DMS 273 (cell line): Measurements from ENCODE around the gene SGIP1.

ENCODE experiments used
- DNase-seq: peaks from one replicate; lab custom pipeline; 2025; ENCODE audit not compliant: unreplicated experiment; lab: John Stamatoyannopoulos, UW

Gene SGIP1

GRCh38 chr1:66533804-66534740 lies at the start of gene SGIP1:
TSS of gene SGIP1 (plus strand) at chr1:66534153. CDS start at chr1:66534359, 206 bp downstream.
- DNase-seq: peak; percentile 14

GRCh38 chr1:66489151-66489550 lies 44.8 kb upstream of the SGIP1 start:
- no peak for DNase-seq

- DNase-seq: no peak
These were observed 43.9 kb upstream of the SGIP1 start for GRCh38 chr1:66489972-66490601.

DNA sequence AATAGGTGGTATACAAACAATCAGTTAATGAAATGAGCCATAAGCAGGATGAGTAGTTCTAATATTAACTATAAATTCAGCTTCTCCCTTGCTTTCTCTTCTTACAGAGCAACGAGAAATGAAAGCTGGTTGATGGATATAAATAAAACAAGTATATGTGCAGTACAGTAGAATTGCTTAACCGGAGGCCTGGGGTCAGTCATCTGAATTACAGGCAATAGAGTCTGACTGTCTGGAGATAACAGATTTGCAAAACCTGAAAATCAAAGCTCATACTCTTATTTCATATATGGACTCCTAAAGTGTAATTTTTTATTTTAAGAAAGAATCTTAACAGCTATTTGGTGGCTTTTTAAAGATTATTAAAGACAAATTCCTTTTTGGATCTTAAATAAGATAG lies 43.1 kb upstream of the SGIP1 start:
- no peak for DNase-seq

- DNase-seq: no peak
These were observed 41.5 kb upstream of the SGIP1 start for GRCh38 chr1:66492424-66492823.

DNA sequence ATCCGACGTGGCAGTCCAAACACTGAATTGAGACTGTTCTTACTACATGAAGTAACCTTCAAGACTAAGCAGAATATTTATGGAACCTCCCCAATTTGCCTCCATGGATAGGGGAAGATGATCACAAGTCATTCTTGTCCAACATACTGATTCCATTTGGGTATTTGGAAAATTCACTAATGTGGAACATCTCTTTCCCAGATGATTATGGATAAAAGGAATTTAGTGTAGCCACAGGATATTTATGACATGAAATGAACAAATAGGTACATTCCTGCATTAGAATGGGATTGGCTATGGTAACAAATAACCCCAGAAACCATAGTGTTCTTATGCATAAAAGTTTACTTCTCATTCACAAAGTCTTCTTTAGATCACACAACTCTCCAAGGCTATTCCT lies 40.2 kb upstream of the SGIP1 start:
- DNase-seq: no peak

GRCh38 chr1:66494482-66494881 lies 39.5 kb upstream of the SGIP1 start:
- DNase-seq: no peak

GRCh38 chr1:66495495-66495894 lies 38.5 kb upstream of the SGIP1 start:
- DNase-seq: no peak

DNA sequence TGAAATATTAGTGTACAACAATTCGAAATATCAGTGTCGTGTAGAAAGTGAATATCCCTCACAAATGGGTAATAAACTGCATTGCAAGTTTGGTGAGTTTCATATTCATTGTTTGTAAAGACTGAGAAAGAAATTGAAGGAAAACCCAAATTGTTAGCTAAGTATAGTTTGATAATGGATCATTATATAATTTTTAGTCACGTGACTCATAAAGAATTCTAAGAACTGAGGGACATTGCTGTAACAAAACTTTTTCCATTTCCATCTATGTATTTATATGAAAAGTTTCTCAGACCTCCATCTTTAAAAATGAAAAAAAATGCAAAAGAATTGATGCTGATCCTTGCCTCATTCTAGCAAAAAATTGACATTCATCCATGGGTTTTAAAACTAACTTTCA lies 36.0 kb upstream of the SGIP1 start:
- DNase-seq: no peak

DNA sequence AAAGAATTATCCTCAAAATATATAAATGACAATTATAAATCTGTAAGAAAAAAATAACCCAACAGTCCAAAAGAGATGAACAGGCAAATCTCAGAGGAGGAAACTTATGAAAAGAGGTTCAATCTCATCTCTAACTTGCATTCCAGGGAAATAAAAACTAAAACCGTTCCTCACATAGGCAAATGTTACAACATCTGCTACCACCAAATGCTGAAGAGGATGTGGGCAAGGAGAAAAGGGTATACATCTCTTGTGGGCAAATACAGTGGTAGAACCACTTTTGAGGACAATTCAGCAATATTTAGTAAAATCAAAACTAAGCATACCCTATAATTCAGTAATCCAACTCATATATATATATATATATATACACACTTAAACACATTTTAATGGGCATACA lies 33.7 kb upstream of the SGIP1 start:
- no peak for DNase-seq

GRCh38 chr1:66502086-66502485 lies 31.9 kb upstream of the SGIP1 start:
- no peak for DNase-seq

DNA sequence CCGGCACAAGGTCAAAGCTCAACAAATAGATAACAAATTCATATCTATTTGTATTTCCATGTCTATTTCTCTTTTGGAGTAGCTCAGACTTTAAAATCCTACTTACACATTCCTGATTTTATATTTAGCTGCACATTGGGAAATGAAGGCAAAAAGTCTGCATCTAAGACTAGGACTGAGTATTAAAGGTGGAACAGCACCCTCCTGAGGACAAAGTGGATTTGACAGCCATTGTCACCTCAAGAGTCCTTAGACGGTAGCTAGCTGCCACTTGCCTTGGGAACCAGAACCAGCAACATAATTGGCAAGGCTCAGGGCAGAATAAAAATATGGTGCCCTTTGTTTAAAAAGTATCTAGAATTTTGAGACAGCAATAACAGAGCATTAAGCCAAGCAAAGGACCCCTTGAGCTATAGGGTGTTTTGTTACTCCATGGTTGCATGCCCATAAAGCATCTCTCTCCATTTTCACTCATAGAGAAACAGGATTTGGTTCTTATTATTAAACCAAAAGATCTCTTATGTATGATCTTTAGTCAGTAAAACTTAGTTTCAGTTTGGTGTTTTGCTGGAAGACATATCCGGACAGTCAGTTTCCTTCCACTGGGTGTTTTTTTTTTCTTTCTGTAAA lies 30.0 kb upstream of the SGIP1 start:
- peak; percentile 72 for DNase-seq

DNA sequence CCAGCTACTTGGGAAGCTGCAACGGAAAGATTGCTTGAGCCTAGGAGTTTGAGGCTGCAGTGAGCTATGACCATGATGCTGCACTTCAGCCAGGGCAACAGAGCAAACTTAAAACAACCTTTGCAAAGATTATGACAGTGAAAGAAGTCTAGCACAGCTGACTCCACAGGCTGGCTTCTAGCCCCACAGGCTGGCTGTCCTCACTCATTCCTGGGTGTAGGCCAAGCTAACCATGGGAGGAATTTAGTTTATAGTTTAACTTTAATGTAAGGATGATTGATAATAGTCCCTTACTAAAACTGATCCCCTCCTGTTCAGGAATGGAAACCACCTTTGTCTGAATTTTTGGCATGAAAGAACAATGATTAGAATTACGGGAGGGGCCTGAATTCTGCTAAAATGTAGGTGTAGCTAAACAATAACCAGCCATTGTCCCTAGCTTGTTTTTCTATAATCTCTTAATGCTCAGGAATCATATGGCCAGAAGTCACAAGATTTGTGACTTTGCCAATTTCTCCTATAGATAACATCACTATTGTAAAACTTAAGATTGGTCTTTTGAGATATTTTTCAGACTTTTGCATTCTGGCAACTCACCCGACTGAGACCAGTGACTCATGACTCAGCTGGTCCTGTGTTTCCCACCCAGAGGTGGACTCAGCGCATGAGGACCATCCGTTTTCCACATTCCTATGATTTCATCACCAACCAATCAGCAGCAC lies 28.1 kb upstream of the SGIP1 start:
- no peak for DNase-seq

- no peak for DNase-seq
These were observed 27.6 kb upstream of the SGIP1 start for GRCh38 chr1:66506393-66506687.

DNA sequence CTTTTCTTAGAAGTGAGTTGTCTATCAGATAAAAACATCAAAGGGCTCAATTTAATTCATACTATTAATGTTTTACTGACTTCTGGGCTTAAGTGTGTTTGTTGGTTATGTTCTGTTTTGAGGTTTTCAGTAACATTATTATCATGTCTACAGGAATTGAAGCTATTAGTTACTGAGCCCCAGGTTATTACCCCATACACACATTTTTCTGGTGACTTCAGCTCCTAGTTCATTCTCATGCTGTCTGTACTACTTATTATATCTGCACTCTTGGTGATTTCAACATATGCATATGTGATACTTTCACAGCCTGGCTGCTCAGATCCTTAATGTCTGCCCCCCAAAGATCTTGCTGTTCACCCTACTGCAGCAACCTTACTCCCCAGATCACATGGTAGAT lies 27.0 kb upstream of the SGIP1 start:
- DNase-seq: no peak

DNA sequence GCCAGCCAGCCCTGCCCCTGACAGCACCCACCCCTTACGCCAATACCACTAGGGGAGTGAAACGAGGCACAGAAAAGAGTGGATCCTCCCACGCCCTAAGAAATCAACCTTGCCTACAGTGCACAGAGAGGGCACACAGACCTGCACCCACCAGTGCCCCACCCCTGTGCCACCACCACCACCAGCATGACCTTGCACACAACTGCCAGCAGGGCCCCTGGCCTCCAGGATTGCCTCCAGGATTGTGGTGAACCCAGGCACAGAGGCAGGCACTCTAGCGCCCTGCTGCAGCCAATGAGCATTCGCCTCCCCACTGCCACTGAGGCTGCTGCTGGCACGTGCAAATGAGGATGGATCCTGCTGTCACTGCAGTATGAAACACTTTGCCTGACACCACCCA lies 23.5 kb upstream of the SGIP1 start:
- no peak for DNase-seq

- DNase-seq: no peak
These were observed 22.8 kb upstream of the SGIP1 start for GRCh38 chr1:66511118-66511517.

DNA sequence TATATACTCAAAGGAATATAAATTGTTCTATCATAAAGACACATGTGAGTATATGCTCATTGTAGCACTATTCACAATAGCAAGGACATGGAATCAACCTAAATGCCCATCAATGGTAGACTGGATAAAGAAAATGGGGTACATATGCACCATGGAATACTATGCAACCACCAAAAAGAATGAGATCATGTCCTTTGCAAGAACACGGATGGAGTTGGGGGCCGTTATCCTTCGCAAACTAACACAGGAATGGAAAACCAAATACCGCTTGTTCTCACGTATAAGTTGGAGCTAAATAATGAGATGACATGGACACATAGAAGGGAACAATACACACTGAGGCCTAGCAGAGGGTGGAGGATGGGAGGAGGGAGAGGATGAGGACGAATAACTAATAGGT lies 16.0 kb upstream of the SGIP1 start:
- no peak for DNase-seq

DNA sequence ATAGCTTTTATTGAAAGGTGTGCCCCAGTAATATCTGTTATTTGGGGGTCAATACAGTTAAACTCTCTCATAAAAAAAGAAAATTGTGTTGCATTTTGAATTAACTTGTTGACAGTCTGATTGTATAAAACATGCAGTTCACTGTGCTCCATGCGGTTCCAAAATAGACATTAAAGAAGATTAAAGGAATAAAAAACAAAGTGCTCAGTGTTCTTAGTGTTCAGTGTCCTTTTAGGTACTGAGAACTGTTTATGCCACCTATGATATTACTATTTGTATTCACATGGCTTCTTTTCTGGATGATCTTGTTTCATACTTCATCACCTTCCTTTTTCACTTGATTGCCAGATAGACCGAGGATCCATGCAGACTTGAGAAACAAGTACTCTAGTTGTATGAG lies 15.3 kb upstream of the SGIP1 start:
- no peak for DNase-seq

GRCh38 chr1:66519992-66520391 lies 14.0 kb upstream of the SGIP1 start:
- no peak for DNase-seq

DNA sequence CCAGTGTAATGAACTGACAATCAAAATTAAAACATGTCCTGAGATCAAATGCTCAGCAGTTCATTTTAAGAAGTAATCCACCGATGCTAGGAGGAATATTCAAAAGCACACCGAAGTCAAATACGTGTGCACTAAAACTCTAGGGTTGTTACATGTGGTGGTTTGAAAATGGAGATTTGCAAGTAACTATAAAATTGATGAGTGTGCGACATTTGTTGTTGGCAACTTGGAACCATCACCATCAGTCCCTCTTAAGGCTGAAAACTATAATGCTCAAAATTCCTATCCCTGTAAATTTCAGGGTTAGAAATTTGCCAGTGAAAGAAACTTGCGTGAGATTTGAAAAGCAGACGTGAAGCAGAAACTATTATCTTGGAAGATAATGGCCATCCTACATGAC lies 13.3 kb upstream of the SGIP1 start:
- no peak for DNase-seq
